Epidermal melanocyte (primary cell): ENCODE results near the gene CDC6.

Source experiments
- DNase-seq: peaks from one replicate; pipeline ENCODE4 v3.0.0; 2011; ENCODE audit warnings: low spot score; ENCODE audit not compliant: insufficient read length

The CDC6 gene

DNA sequence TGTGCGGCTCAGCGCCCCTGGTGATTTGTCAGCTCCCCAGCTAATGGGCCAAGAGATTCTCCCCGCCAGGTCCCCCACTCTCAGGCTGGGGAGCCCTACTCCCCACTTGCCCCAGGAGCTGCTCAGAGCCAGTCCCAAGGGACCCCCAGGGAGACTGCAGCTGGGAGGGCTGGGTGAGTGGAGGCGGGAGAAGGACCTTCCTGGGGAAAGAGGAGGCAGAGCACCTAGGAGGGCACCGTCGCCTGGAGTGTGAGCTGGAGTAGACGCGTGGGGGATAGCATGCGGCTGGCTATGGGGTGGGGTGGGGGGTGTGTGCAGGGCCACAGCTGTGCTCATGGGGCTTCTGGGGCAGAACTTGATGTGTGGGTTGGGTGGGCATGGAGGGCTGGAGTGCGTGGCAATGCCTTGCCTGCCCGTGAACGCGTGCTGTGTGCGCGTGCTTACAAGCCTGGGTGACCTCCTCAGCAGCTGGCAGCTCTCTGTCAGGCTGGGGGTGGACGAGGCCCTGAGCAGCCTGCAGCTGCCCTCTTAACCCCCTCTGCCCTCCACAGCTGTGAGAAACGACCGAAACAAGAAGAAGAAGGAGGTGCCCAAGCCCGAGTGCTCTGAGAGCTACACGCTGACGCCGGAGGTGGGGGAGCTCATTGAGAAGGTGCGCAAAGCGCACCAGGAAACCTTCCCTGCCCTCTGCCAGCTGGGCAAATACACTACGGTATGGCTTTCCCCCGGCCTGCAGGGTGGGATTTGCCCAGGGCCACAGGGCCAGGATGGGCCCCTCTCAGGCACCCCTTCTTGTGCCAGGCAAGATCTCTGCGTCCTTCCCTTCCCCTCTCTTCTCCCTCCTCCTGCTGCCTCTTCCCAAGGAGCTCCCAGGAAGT lies 63.9 kb downstream of the CDC6 start:
- no peak for DNase-seq

DNA sequence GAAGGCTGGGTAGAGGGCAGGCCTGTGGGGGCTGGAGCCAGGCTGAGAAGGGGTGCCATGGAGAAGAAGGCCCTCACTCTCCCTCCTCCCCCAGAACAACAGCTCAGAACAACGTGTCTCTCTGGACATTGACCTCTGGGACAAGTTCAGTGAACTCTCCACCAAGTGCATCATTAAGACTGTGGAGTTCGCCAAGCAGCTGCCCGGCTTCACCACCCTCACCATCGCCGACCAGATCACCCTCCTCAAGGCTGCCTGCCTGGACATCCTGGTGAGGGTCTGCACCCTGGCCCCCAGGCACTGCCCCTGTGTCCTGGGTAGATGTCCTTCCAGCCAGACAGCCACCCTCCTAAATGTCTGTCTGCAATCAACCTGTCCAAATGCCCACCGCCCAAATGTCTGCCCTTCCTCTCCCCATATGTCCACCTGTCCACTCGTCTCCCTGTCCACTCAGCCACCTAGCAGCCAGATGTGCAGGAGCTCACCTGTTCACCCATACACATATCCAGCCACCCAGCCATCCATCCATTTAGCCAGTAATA lies 64.6 kb downstream of the CDC6 start:
- DNase-seq = no peak

DNA sequence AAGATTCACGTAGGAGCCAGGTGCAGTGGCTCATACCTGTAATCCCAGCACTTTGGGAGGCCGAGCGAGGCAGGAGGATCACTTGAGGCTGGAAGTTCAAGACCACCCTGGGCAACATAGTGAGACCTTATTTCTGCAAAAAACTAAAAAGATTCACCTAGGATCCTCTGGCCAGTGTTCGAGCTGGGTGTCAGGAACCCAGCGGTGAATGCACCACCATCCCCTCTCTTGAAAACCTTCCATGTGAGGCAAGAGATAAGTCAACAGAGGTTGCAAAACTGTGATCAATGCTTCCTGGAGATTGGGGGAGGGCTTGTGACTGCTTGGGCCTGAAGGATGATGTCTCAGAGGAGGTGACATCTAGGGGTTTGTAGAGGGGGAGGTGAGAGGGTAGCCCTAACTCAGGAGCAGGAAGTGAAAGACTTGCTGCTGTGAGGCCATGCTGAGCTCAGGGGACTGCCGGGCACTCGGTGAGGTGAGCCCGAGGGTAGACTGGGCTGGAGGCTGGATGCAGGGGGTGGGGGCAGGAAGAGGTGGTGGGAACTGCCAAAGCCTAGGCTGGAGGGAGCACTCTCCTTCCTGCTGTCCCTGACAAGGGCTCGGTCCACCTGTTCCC lies 65.2 kb downstream of the CDC6 start:
- peak; percentile 13 for DNase-seq
